Aorta (tissue), 5 donors: Measurements from ENCODE around the gene ASPDH. TPM values are rescaled to one million over a fixed set of nuclear protein-coding genes. Genes with fewer than 3 reads are reported as not detected.

ENCODE experiments used
- ATAC-seq: fragments of 200-7000 bp; cut with Tn5 transposase; one replicate; pipeline ENCODE4 v1.9.1; 2022; ENCODE audit warnings: moderate library complexity; ENCODE audit not compliant: low FRiP score
- DNase-seq, 2 donors: peaks; one replicate each; pipeline ENCODE4 v3.0.0-alpha.2; 2020
- H3K27ac ChIP-seq, 2 donors: one replicate each; pipeline ENCODE4 v1.5.1; 2013; ENCODE audit warnings: low read length in 2 of 2, mild to moderate bottlenecking in 2 of 2, moderate library complexity in 2 of 2, control low read depth in 1 of 2, inconsistent platforms in 1 of 2, low read depth in 1 of 2
- H3K27me3 ChIP-seq, 2 donors: one replicate each; pipeline ENCODE4 v1.6.1; 2013; ENCODE audit warnings: control low read depth in 1 of 2, low read length in 1 of 2, mild to moderate bottlenecking in 1 of 2, moderate library complexity in 1 of 2; ENCODE audit not compliant: insufficient read depth in 2 of 2, control insufficient read depth in 1 of 2
- H3K36me3 ChIP-seq, 2 donors: one replicate each; pipeline ENCODE4 v1.6.1; 2013; ENCODE audit warnings: control low read depth in 1 of 2, low read length in 1 of 2, mild to moderate bottlenecking in 1 of 2; ENCODE audit not compliant: insufficient read depth in 2 of 2, control insufficient read depth in 1 of 2
- H3K4me1 ChIP-seq, 2 donors: one replicate each; pipeline ENCODE4 v1.6.1; 2013; ENCODE audit warnings: low read length in 2 of 2, control low read depth in 1 of 2, mild to moderate bottlenecking in 1 of 2, moderate library complexity in 1 of 2; ENCODE audit not compliant: insufficient read depth in 2 of 2, control insufficient read depth in 1 of 2
- H3K4me3 ChIP-seq, 2 donors: one replicate each; pipeline ENCODE4 v1.5.1; 2013; ENCODE audit warnings: low read length in 2 of 2, control low read depth in 1 of 2, mild to moderate bottlenecking in 1 of 2
- H3K9me3 ChIP-seq: one replicate; pipeline ENCODE4 v1.6.1; 2013; ENCODE audit warnings: mild to moderate bottlenecking, low read length; ENCODE audit not compliant: control insufficient read depth
- WGBS, 2 donors: extraction: QIAGEN DNeasy Blood & Tissue Kit; methylation state at CpG; one replicate each; pipeline ENCODE4 v1.1.7; 2013; 5-methylcytosine and 5-hydroxymethylcytosine counted together
- intact Hi-C, 2 donors: fragments of 100-400 bp; cut with DNase I; formaldehyde crosslinking; loops; one replicate each; pipeline versions ENCODE4 v1.14.2 to v1.15.0; 2022
- polyA plus RNA-seq, 2 donors: library from polyadenylated mRNA; stranded (reverse); fragments of 200-250 nt; gene quantifications; one replicate each; pipeline ENCODE4 v1.2.3, GENCODE V29; 2013
- total RNA-seq, 2 donors: library from RNA; stranded (reverse); fragmentation: NEBNext Ultra II Directional; extraction: Animal tissue kit (Norgen Biotek cat#: 25700); gene quantifications; one replicate each; pipeline ENCODE4 v1.2.1, GENCODE V29; 2021
- donor health status: healthy with polysubstance abuse.
- donor health status: Bipolar disorder and iron deficiency.
- donor health status: DM: no; HTN: no; CAD: no.
- donor health status: DM: no; HTN: no; CAD: no.
- donor health status: DM: yes; HTN: yes; CAD: no.

Gene ASPDH
- total and polyA plus RNA-seq, 4 donors = 1.9 TPM; not detected in 3

DNA sequence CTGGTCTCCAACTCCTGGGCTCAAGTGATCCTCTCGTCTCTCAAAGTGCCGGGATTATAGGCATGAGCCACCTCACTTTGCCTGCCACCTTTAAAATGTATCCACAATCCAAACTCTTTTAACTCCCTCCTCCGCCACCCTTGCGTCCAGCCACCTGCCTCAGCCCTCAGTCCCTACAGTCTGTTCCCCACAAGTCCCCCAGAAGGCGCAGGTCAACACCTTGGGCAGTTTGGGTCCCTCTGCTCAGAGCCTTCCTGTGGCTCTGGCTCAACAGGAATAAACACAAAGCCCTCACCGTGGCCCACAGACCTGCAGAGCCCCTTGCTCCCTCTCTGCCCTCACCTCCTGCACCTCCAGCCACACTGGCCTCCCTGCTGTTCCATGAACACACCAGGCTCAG, 44.9 kb downstream of the ASPDH start:
- ATAC-seq (no peak), DNase-seq (no peak)
- Histone ChIP-seq H3K36me3 (no peaks in the 10 kb centered on the region), H3K9me3 (no peaks in the 10 kb centered on the region), H3K4me3 (no peak overlapping the region), H3K4me1 (no peaks in the 10 kb centered on the region), H3K27me3 (no peaks in the 10 kb centered on the region), H3K27ac (no peak overlapping the region)
- intact Hi-C loops = no loop called here
- 84 to 87% methylated on average over 6 of the region's 6 CpGs for WGBS, 2 donors

DNA sequence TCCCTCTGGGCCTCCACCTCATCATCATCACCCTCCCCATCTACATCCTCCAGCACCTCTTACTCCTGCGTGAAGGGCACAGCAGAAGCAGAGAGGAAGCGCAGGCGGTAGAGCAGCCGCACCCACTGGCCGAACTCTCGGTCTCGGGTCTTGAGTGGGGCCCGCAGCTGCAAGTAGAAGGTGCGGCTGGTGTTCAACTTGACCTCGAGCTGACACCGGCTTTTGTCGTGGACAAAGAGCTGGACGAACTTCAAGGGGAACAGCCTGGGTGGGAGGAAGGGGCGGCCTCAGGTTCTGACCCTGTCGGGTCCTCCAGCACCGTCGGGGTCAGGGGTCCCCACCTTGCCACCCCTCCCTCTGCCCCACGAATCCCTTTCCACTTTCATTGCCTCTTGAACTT, 46.1 kb downstream of the ASPDH start:
- Histone ChIP-seq H3K9me3 (no peaks in the 10 kb centered on the region), H3K27me3 (no peaks in the 10 kb centered on the region), H3K4me1 (no peaks in the 10 kb centered on the region), H3K36me3 (no peaks in the 10 kb centered on the region), H3K4me3 (no peak overlapping the region), H3K27ac (no peak overlapping the region)
- intact Hi-C loops = no loop called here
- WGBS, 2 donors = 83 to 89% methylated on average over 18 of the region's 18 CpGs
- DNase-seq (no peak), ATAC-seq (no peak)

DNA sequence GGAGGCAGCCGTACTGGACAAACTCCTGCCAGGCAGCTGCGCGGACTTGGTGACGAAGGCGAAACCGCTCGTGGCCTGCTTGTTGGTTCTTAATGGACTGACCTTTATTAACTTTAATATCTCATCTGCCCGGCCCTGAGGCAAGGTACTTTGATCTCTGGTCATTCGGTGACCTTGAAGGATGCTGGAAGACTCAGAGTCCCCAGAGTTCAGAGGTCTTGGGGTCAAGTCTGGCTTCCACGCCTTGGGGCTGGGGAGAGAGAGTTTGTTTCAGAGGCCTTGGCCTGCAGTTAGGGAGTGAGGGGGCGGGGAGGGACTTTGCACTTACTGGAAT, 47.0 kb downstream of the ASPDH start:
- ATAC-seq (no peak), DNase-seq (no peak)
- Histone ChIP-seq H3K4me3 (no peak overlapping the region), H3K27me3 (no peaks in the 10 kb centered on the region), H3K27ac (no peak overlapping the region), H3K36me3 (no peaks in the 10 kb centered on the region), H3K9me3 (no peaks in the 10 kb centered on the region), H3K4me1 (no peaks in the 10 kb centered on the region)
- 82 to 85% methylated on average over 11 of the region's 11 CpGs for WGBS, 2 donors
- intact Hi-C loops = no loop called here

DNA sequence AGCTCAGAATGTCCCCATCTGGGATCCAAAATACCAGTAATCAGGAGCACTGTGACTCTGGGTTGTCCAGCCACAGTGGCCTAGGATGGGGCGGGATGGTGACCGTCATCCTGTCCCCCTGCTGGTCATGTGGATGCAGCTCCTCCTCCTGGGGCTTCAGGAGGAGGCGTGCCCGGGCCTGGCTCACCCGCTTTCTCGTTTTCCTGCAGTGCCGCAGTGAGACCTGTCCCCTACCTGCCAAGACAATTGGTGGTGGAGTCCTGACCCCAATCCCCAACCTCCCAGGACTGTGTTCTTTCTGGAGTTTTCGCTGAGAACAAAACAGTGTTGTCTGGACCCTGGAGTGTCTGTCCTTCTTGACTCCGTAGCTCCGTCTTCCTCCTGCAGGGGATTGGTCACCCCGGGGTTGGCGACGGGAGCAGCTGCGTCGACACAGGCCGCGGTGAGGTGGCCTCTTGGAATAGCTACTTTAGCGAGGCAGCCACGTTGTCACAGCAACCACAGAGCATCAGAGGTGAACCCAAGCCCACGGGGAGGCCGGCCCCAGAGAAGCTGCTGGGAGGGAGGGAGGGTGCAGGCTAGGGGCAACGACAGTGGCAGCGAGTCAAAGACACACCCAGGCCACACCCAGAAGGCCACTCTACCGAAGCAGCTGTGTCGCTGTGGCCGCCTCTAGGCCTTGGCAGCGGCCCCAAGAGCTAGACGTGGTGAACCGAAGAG, 47.6 kb downstream of the ASPDH start:
- ATAC-seq (no peak), DNase-seq (no peak)
- H3K36me3 ChIP-seq = no peaks in the 10 kb centered on the region
- no peak overlapping the region for H3K4me3 ChIP-seq
- H3K27ac ChIP-seq = no peak overlapping the region
- no peaks in the 10 kb centered on the region for H3K27me3 ChIP-seq
- H3K4me1 ChIP-seq = no peaks in the 10 kb centered on the region
- H3K9me3 ChIP-seq = no peaks in the 10 kb centered on the region
- 48 to 53% methylated on average over 29 of the region's 29 CpGs for WGBS, 2 donors
- intact Hi-C loops = no loop called here

DNA sequence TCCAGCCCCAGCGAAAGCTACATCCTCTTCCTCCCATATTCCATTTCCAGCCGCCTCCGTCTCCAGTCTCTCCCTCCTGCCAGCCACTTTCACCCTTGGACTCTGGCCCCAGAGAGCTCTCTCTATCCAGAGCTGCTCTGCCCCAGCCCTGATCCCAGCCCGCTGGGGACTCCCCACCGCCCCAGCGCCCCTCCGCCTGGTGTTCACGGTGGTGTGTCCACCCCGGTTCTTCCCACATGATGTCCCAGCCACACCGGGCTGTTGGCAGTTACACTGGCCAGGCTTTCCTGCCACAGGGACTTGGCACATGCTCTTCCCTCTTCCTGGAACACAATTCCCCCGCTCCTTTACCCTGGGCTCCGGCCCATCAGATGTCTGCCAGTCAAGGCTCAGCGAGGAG, 48.7 kb downstream of the ASPDH start:
- H3K4me1 ChIP-seq = no peaks in the 10 kb centered on the region
- H3K27me3 ChIP-seq = no peaks in the 10 kb centered on the region
- DNase-seq (no peak), ATAC-seq (no peak)
- 76 to 79% methylated on average over 13 of the region's 13 CpGs for WGBS, 2 donors
- intact Hi-C loops = loop anchor here in 1 of 2 donors (5.0 kb wide), 1 partner anchor 103 kb away; no protein-coding TSS in a partner anchor
- H3K9me3 ChIP-seq = no peaks in the 10 kb centered on the region
- H3K4me3 ChIP-seq = no peak overlapping the region
- H3K36me3 ChIP-seq = no peaks in the 10 kb centered on the region
- H3K27ac ChIP-seq = no peak overlapping the region

DNA sequence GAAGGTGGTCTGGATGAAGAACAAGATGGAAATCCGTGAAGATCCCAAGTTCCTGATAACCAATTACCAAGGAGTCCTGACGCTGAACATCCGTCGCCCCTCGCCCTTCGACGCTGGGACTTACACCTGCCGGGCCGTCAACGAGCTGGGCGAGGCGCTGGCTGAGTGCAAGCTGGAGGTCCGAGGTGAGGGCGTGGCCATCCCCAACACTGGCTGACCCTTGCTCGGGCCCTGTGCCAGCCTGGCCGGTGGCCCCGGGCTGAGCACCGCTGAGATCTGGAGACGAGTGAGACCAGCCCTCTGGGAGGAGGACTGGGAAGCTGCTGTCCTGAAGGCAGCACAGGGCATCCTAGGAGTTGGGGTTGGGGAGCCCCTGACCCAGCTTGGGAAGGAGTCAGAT, 49.4 kb downstream of the ASPDH start:
- Histone ChIP-seq H3K27me3 (no peaks in the 10 kb centered on the region), H3K4me3 (no peak overlapping the region), H3K36me3 (no peaks in the 10 kb centered on the region), H3K4me1 (no peaks in the 10 kb centered on the region), H3K9me3 (no peaks in the 10 kb centered on the region), H3K27ac (no peak overlapping the region)
- no peak for DNase-seq
- intact Hi-C loops = loop anchor here in 1 of 2 donors (5.0 kb wide), 1 partner anchor 102 kb away; no protein-coding TSS in a partner anchor
- 80 to 82% methylated on average over 19 of the region's 19 CpGs for WGBS, 2 donors
- ATAC-seq = no peak

DNA sequence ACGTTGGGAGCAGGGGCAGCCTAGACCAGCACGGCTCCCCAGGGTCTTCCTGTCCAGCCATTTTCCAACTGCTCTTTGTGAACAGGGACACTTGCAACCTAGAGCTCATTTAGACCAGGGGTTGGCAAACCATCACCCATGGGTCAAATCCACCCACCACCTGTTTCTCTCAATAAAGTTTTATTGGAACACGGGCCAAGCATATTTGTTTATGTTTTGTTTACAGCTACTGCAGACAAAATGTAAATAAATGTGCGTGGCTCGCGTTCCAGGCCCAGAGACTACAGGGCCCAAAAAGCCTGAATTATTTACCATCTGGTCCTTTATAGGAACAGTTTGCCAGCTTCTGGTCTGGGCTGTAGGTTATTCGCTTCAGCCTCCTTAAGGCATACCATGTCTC, 50.7 kb downstream of the ASPDH start:
- no peak for DNase-seq
- H3K9me3 ChIP-seq = no peaks in the 10 kb centered on the region
- intact Hi-C loops = loop anchor here in 1 of 2 donors (5.0 kb wide), 1 partner anchor 101 kb away; no protein-coding TSS in a partner anchor
- H3K27me3 ChIP-seq = no peaks in the 10 kb centered on the region
- 75% methylated on average over 7 of the region's 7 CpGs for WGBS, 2 donors
- no peak overlapping the region for H3K27ac ChIP-seq
- no peak overlapping the region for H3K4me3 ChIP-seq
- no peak for ATAC-seq
- H3K4me1 ChIP-seq = no peaks in the 10 kb centered on the region
- no peaks in the 10 kb centered on the region for H3K36me3 ChIP-seq

Other genes starting within 250 kb of the ASPDH start
- gene KCNC3, start 184.5 kb downstream of the ASPDH start, total RNA-seq = 1 to 10 TPM; 1.6 to 3.2 TPM
- under 1 TPM; 0.15 to 0.88 TPM for gene KCNC3, start 184.5 kb downstream of the ASPDH start, polyA plus RNA-seq
- 1 to 10 TPM in 1 of 2 donors, under 1 TPM in 1; 0.52 to 1.5 TPM for gene NAPSA, start 148.3 kb downstream of the ASPDH start, total RNA-seq
- 1 to 10 TPM; 1.1 to 1.6 TPM for gene NAPSA, start 148.3 kb downstream of the ASPDH start, polyA plus RNA-seq
- 10 to 100 TPM; 82.6 to 91.0 TPM for gene NR1H2, start 137.5 kb downstream of the ASPDH start, total RNA-seq
- gene NR1H2, start 137.5 kb downstream of the ASPDH start, polyA plus RNA-seq = 100 to 1,000 TPM in 1 of 2 donors, 10 to 100 TPM in 1; 53.5 to 126 TPM
- gene POLD1, start 129.6 kb downstream of the ASPDH start, total RNA-seq = 10 to 100 TPM; 13.2 to 26.9 TPM
- 10 to 100 TPM in 1 of 2 donors, 1 to 10 TPM in 1; 5.4 to 27.7 TPM for gene POLD1, start 129.6 kb downstream of the ASPDH start, polyA plus RNA-seq
- gene SPIB, start 95.0 kb downstream of the ASPDH start, total RNA-seq = under 1 TPM; 0.48 to 0.62 TPM
- gene SPIB, start 95.0 kb downstream of the ASPDH start, polyA plus RNA-seq = 1 to 10 TPM in 1 of 2 donors, under 1 TPM in 1; 0.05 to 5.1 TPM
- gene MYBPC2, start 81.0 kb downstream of the ASPDH start, total RNA-seq = not detected
- gene MYBPC2, start 81.0 kb downstream of the ASPDH start, polyA plus RNA-seq = under 1 TPM in 1 of 2 donors, not detected in 1; 0.03 TPM
- 10 to 100 TPM; 79.6 to 86.5 TPM for gene EMC10, start 37.4 kb downstream of the ASPDH start, total RNA-seq
- 100 to 1,000 TPM in 1 of 2 donors, 10 to 100 TPM in 1; 65.2 to 111 TPM for gene EMC10, start 37.4 kb downstream of the ASPDH start, polyA plus RNA-seq
- gene GARIN5A, start 37.1 kb downstream of the ASPDH start, total RNA-seq = not detected
- not detected for gene GARIN5A, start 37.1 kb downstream of the ASPDH start, polyA plus RNA-seq
- 10 to 100 TPM; 26.6 to 34.2 TPM for gene JOSD2, start 2.7 kb downstream of the ASPDH start, total RNA-seq
- gene JOSD2, start 2.7 kb downstream of the ASPDH start, polyA plus RNA-seq = 10 to 100 TPM; 40.2 to 76.1 TPM
- gene LRRC4B, start 54.5 kb upstream of the ASPDH start, total RNA-seq = 10 to 100 TPM in 1 of 2 donors, 1 to 10 TPM in 1; 5.7 to 12.2 TPM
- gene LRRC4B, start 54.5 kb upstream of the ASPDH start, polyA plus RNA-seq = 1 to 10 TPM in 1 of 2 donors, under 1 TPM in 1; 0.63 to 1.8 TPM
- gene SYT3, start 126.0 kb upstream of the ASPDH start, total RNA-seq = under 1 TPM; 0.45 to 0.55 TPM
- not detected for gene SYT3, start 126.0 kb upstream of the ASPDH start, polyA plus RNA-seq
- gene C19orf81, start 135.5 kb upstream of the ASPDH start, total RNA-seq = not detected
- gene C19orf81, start 135.5 kb upstream of the ASPDH start, polyA plus RNA-seq = not detected
- gene SHANK1, start 205.9 kb upstream of the ASPDH start, total RNA-seq = 1 to 10 TPM in 1 of 2 donors, under 1 TPM in 1; 0.45 to 1.4 TPM
- gene SHANK1, start 205.9 kb upstream of the ASPDH start, polyA plus RNA-seq = 1 to 10 TPM in 1 of 2 donors, under 1 TPM in 1; 0.38 to 1.8 TPM
- gene CLEC11A, start 209.5 kb upstream of the ASPDH start, total RNA-seq = 10 to 100 TPM in 1 of 2 donors, 1 to 10 TPM in 1; 8.4 to 28.7 TPM
- gene CLEC11A, start 209.5 kb upstream of the ASPDH start, polyA plus RNA-seq = 10 to 100 TPM in 1 of 2 donors, 1 to 10 TPM in 1; 2.0 to 17.7 TPM